Loucy (cell line): Measurements from ENCODE around the gene OR6J1.

Source experiments
- CTCF ChIP-seq: fragments of 200-600 bp; sonication (generic); conservative IDR thresholded peaks from 2 replicates; pipeline ENCODE4 v1.5.1; 2014; ENCODE audit warnings: mild to moderate bottlenecking, antibody characterized with exemption, low read length
- EZH2phosphoT487 ChIP-seq: fragments of 200-600 bp; IDR thresholded peaks from 2 replicates; pipeline ENCODE4 v1.6.1; 2018; ENCODE audit warnings: antibody characterized with exemption, mild to moderate bottlenecking, moderate library complexity, borderline replicate concordance

- TF ChIP-seq EZH2phosphoT487, result no peak
- TF ChIP-seq CTCF, result no peak
Observed at GRCh38 chr14:22583994-22584393, 60.2 kb downstream of the OR6J1 start.
